PC-9 (cell line): ENCODE measurements around the gene BHLHE41.

Experiments used
- EZH2 ChIP-seq: fragments of 200-600 bp; sonication (generic); IDR thresholded peaks from 2 replicates; pipeline ENCODE4 v1.8.0; 2017; ENCODE audit warnings: antibody characterized with exemption, low read depth
- TF ChIP-seq, protein P1 (sequence below): fragments of 200-600 bp; sonication (generic); conservative IDR thresholded peaks from 2 replicates; pipeline ENCODE4 v1.6.1; 2017; ENCODE audit warnings: mixed run types, antibody characterized with exemption, mild to moderate bottlenecking, moderate library complexity

DNA sequence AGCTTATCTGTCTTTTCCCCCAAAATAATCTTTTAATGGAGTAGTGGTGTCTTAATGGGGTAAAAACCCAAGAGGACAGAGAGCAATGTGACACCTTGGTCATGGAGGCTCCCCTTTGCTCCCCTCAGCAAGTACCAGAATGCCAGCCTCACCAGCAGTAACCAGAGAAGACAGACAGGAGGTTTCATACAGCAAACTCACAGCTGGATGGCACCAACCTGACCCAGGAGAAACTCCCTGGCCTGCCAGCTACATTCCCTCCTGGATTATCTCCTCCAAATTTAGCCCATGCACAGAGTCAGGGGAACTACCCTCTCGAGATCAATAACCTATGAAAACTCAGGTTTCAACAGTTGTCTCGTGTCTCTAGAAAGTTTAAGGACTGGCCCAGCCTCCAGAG is 15.9 kb downstream of the BHLHE41 start:
- TF ChIP-seq, protein P1, sequence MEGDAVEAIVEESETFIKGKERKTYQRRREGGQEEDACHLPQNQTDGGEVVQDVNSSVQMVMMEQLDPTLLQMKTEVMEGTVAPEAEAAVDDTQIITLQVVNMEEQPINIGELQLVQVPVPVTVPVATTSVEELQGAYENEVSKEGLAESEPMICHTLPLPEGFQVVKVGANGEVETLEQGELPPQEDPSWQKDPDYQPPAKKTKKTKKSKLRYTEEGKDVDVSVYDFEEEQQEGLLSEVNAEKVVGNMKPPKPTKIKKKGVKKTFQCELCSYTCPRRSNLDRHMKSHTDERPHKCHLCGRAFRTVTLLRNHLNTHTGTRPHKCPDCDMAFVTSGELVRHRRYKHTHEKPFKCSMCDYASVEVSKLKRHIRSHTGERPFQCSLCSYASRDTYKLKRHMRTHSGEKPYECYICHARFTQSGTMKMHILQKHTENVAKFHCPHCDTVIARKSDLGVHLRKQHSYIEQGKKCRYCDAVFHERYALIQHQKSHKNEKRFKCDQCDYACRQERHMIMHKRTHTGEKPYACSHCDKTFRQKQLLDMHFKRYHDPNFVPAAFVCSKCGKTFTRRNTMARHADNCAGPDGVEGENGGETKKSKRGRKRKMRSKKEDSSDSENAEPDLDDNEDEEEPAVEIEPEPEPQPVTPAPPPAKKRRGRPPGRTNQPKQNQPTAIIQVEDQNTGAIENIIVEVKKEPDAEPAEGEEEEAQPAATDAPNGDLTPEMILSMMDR: no peak
- no peak for TF ChIP-seq EZH2
